Dermis blood vessel endothelial cell (primary cell): ENCODE data around the gene C1QL2. TPM values are rescaled to one million over a fixed set of nuclear protein-coding genes. Genes with fewer than 3 reads are reported as not detected.

Experiments
- total RNA-seq: library from RNA; depleted of rRNA; stranded (reverse); fragments of >200 nt; gene quantifications from 2 replicates; pipeline ENCODE4 v1.2.3, GENCODE V29; 2014

C1QL2 gene
- total RNA-seq, 1 donor from 2014 or later, result not detected

Other genes with a start within 250 kb of the C1QL2 start
- not detected in 2 replicates for gene MARCO, start 216.6 kb downstream of the C1QL2 start, total RNA-seq
- gene STEAP3, start 65.1 kb upstream of the C1QL2 start, total RNA-seq, result 3.9 and 7.9 TPM in 2 replicates
- 12.6 and 14.6 TPM in 2 replicates for gene C2orf76, start 208.1 kb upstream of the C1QL2 start, total RNA-seq
- 82.2 and 121 TPM in 2 replicates for gene DBI, start 208.2 kb upstream of the C1QL2 start, total RNA-seq